Stimulated activated CD8-positive, alpha-beta memory T cell treated with anti-CD3 and anti-CD28 coated beads, Interleukin-7, amount 100 ng/mL, for 1 hour (primary cell): ENCODE results near the gene ACTA2.

Experiments used
- DNase-seq, 2 donors: peaks; one replicate each; pipeline ENCODE4 v3.0.0-alpha.2; 2020; ENCODE audit warnings: low read depth in 2 of 2

The ACTA2 gene

GRCh38 chr10:88952647-88953111, at the start of gene ACTA2:
Gene ACTA2, minus strand, starts transcription at chr10:88952773. Its CDS starts 3,843 bp downstream, at chr10:88948930.
- no peak for DNase-seq

- no peak for DNase-seq
These were observed 49.1 kb upstream of the ACTA2 start for GRCh38 chr10:89001729-89002072.

- DNase-seq = no peak
These were observed 48.6 kb upstream of the ACTA2 start for GRCh38 chr10:89001024-89001728.

- DNase-seq = no peak
These were observed 47.1 kb upstream of the ACTA2 start for GRCh38 chr10:88999625-89000024.

GRCh38 chr10:88996927-88997326, 44.4 kb upstream of the ACTA2 start:
- no peak for DNase-seq

- no peak for DNase-seq
These were observed 42.7 kb upstream of the ACTA2 start for GRCh38 chr10:88995156-88995876.

GRCh38 chr10:88994019-88994418, 41.4 kb upstream of the ACTA2 start:
- DNase-seq = no peak

GRCh38 chr10:88992921-88993524, 40.5 kb upstream of the ACTA2 start:
- DNase-seq = no peak

GRCh38 chr10:88991899-88992320, 39.3 kb upstream of the ACTA2 start:
- DNase-seq = no peak

- peak in 1 of 2 donors; percentile 25 for DNase-seq
These were observed 38.8 kb upstream of the ACTA2 start for GRCh38 chr10:88991161-88991898.

GRCh38 chr10:88990384-88991160, 38.0 kb upstream of the ACTA2 start, which contains the start of gene FAS:
Gene FAS, plus strand, starts transcription at chr10:88990798. Its CDS starts 79 bp downstream, at chr10:88990877.
- DNase-seq = peak; percentile 46 to 62

- DNase-seq = no peak
These were observed 37.3 kb upstream of the ACTA2 start for GRCh38 chr10:88989824-88990383.

GRCh38 chr10:88989423-88989822, 36.9 kb upstream of the ACTA2 start:
- DNase-seq = no peak

GRCh38 chr10:88987840-88988239, 35.3 kb upstream of the ACTA2 start:
- no peak for DNase-seq

- DNase-seq = no peak
These were observed 34.7 kb upstream of the ACTA2 start for GRCh38 chr10:88987243-88987725.

GRCh38 chr10:88986549-88987242, 34.1 kb upstream of the ACTA2 start:
- no peak for DNase-seq

- no peak for DNase-seq
These were observed 32.0 kb upstream of the ACTA2 start for GRCh38 chr10:88984525-88984924.

GRCh38 chr10:88983939-88984338, 31.4 kb upstream of the ACTA2 start:
- no peak for DNase-seq

GRCh38 chr10:88983206-88983605, 30.6 kb upstream of the ACTA2 start:
- DNase-seq = no peak

GRCh38 chr10:88982366-88982765, 29.8 kb upstream of the ACTA2 start:
- no peak for DNase-seq
